CD14-positive monocyte (primary cell): ENCODE results near the gene MDK. TPM values are rescaled to one million over a fixed set of nuclear protein-coding genes. Genes with fewer than 3 reads are reported as not detected.
A peak's percentile ranks its signal among the peaks of the same experiment; 100 is the strongest.

Experiments used
- DNase-seq, 3 donors: peaks; one replicate each; pipeline ENCODE4 v3.0.0-alpha.2; 2011 to 2022
- H2AFZ ChIP-seq: 2 replicates; pipeline ENCODE4 v1.6.0; 2012; ENCODE audit warnings: mild to moderate bottlenecking, low read depth, low read length, inconsistent platforms; ENCODE audit not compliant: insufficient read depth, poor library complexity, severe bottlenecking
- H3K27ac ChIP-seq, 2 donors: 1 replicate in 1 of 2; 2 replicates in 1 of 2; pipeline ENCODE4 v1.5.1; 2012 to 2013; ENCODE audit warnings: low read length in 2 of 2, control low read depth in 1 of 2, inconsistent platforms in 1 of 2, low read depth in 1 of 2, mild to moderate bottlenecking in 1 of 2
- H3K27me3 ChIP-seq, 2 donors: one replicate each; pipeline versions ENCODE4 v1.6.0 to v1.6.1; 2011 to 2013; ENCODE audit warnings: low read length in 2 of 2; ENCODE audit not compliant: control insufficient read depth in 2 of 2, insufficient read depth in 2 of 2
- H3K36me3 ChIP-seq, 2 donors: replicated peaks in 1 of 2; 1 replicate in 1 of 2; 2 replicates in 1 of 2; pipeline versions ENCODE4 v1.5.1 to v1.6.1; 2012 to 2013; ENCODE audit warnings: low read length in 2 of 2, control low read depth in 1 of 2, inconsistent platforms in 1 of 2, mild to moderate bottlenecking in 1 of 2; ENCODE audit not compliant: insufficient read depth in 2 of 2, control insufficient read depth in 1 of 2
- H3K4me1 ChIP-seq, 2 donors: 1 replicate in 1 of 2; 2 replicates in 1 of 2; pipeline versions ENCODE4 v1.5.1 to v1.6.1; 2012 to 2013; ENCODE audit warnings: low read length in 2 of 2, control low read depth in 1 of 2, inconsistent platforms in 1 of 2, mild to moderate bottlenecking in 1 of 2, moderate library complexity in 1 of 2; ENCODE audit not compliant: insufficient read depth in 2 of 2, control insufficient read depth in 1 of 2
- H3K4me2 ChIP-seq: replicated peaks from 2 replicates; pipeline ENCODE3; 2012; ENCODE audit warnings: low read length, moderate library complexity, mild to moderate bottlenecking; ENCODE audit not compliant: poor library complexity, severe bottlenecking; ENCODE audit errors: extremely low read depth
- H3K4me3 ChIP-seq, 3 experiments: fragments of 200-600 bp in 1 of 3; sonication (generic) in 1 of 3; replicated peaks in 1 of 3; 1 replicate in 2 of 3; 2 replicates in 1 of 3; pipeline ENCODE4 v1.5.1; 2011 to 2013; ENCODE audit warnings: low read length in 3 of 3, mild to moderate bottlenecking in 3 of 3, control low read depth in 2 of 3, low read depth in 2 of 3, inconsistent platforms in 1 of 3, moderate library complexity in 1 of 3
- H3K79me2 ChIP-seq: 2 replicates; pipeline ENCODE4 v1.6.0; 2012; ENCODE audit warnings: mild to moderate bottlenecking, control low read depth, inconsistent platforms, low read length, moderate library complexity; ENCODE audit not compliant: insufficient read depth
- H3K9ac ChIP-seq: 2 replicates; pipeline ENCODE4 v1.6.0; 2017; ENCODE audit warnings: low read length, mild to moderate bottlenecking; ENCODE audit not compliant: insufficient read depth, poor library complexity, severe bottlenecking
- H3K9me3 ChIP-seq, 2 donors: replicated peaks in 1 of 2; 1 replicate in 1 of 2; 2 replicates in 1 of 2; pipeline versions ENCODE4 v1.5.1 to v1.6.1; 2012 to 2013; ENCODE audit warnings: low read length in 2 of 2, control low read depth in 1 of 2; ENCODE audit not compliant: control insufficient read depth in 1 of 2, insufficient read depth in 1 of 2
- H4K20me1 ChIP-seq: 2 replicates; pipeline ENCODE4 v1.6.0; 2012; ENCODE audit warnings: mild to moderate bottlenecking, low read length, control low read depth, moderate library complexity; ENCODE audit not compliant: insufficient read depth
- H3K27ac Mint-ChIP-seq, 7 donors: one replicate each; pipeline ENCODE4 v1.8.0; 2020; ENCODE audit warnings: mild to moderate bottlenecking in 7 of 7, mixed read lengths in 7 of 7, moderate library complexity in 6 of 7, inconsistent platforms in 2 of 7
- H3K27me3 Mint-ChIP-seq, 3 donors: one replicate each; pipeline ENCODE4 v1.8.0; 2021 to 2022; ENCODE audit warnings: low read depth in 3 of 3, mild to moderate bottlenecking in 3 of 3, mixed read lengths in 3 of 3, moderate library complexity in 3 of 3, inconsistent platforms in 1 of 3
- H3K36me3 Mint-ChIP-seq, 2 donors: one replicate each; pipeline ENCODE4 v1.8.0; 2020; ENCODE audit warnings: mixed read lengths in 2 of 2, inconsistent platforms in 1 of 2, mild to moderate bottlenecking in 1 of 2
- H3K4me1 Mint-ChIP-seq: one replicate; pipeline ENCODE4 v1.8.0; 2020; ENCODE audit warnings: mild to moderate bottlenecking, mixed read lengths
- H3K4me3 Mint-ChIP-seq, 2 donors: one replicate each; pipeline ENCODE4 v1.8.0; 2020; ENCODE audit warnings: mild to moderate bottlenecking in 2 of 2, mixed read lengths in 2 of 2, moderate library complexity in 1 of 2
- H3K9me3 Mint-ChIP-seq, 7 donors: one replicate each; pipeline ENCODE4 v1.8.0; 2020 to 2022; ENCODE audit warnings: mixed read lengths in 7 of 7, mild to moderate bottlenecking in 6 of 7, moderate library complexity in 6 of 7, inconsistent platforms in 2 of 7
- WGBS: methylation state at CpG from one replicate; pipeline ENCODE4 v1.1.5; 2013; ENCODE audit warnings: missing lambda C conversion rate; ENCODE audit not compliant: insufficient coverage; 5-methylcytosine and 5-hydroxymethylcytosine counted together
- intact Hi-C, 2 donors: fragments of 100-400 bp; cut with micrococcal nuclease; formaldehyde crosslinking; loops; one replicate each; pipeline versions ENCODE4 v1.15.0 to v1.15.1; 2023
- polyA plus RNA-seq, 3 donors: library from polyadenylated mRNA; depleted of rRNA in 1 of 3; unstranded in 2 of 3; stranded (reverse) in 1 of 3; fragments of 300-500 nt in 2 of 3; fragments of >200 nt in 1 of 3; fragmentation: Illumina TruSeq in 2 of 3; gene quantifications; 1 replicate in 2 of 3; 2 replicates in 1 of 3; pipeline ENCODE4 v1.2.3, GENCODE V29; 2012 to 2021
- TF ChIP-seq, protein P1 (sequence below): fragments of 200-600 bp; IDR thresholded peaks from one replicate; pipeline ENCODE4 v1.8.0; 2022; ENCODE audit warnings: antibody characterized with exemption, mild to moderate bottlenecking

Gene MDK
- polyA plus RNA-seq, 3 donors, result 2.8 TPM; not detected in 2

DNA sequence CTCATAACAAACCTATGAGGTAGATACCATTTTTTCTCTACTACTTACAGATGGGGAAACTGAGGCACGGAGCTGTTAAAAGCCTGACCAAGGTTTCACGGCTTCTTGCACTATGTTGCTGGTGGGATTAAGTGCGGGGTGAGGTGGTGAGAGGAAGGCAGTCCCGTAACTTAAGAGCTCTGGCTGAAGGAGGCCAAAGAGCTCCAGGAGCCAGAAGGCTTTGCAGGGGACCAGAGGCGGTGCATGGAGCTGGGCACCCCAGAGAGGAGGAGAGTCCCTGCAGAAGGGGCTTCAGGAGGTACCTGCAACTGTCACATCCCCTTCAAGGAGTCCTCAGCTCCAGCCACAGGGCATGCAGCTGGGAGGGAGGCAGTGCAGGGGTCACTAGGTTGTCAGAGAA, 6.0 kb downstream of the MDK start:
- TF ChIP-seq, protein P1, sequence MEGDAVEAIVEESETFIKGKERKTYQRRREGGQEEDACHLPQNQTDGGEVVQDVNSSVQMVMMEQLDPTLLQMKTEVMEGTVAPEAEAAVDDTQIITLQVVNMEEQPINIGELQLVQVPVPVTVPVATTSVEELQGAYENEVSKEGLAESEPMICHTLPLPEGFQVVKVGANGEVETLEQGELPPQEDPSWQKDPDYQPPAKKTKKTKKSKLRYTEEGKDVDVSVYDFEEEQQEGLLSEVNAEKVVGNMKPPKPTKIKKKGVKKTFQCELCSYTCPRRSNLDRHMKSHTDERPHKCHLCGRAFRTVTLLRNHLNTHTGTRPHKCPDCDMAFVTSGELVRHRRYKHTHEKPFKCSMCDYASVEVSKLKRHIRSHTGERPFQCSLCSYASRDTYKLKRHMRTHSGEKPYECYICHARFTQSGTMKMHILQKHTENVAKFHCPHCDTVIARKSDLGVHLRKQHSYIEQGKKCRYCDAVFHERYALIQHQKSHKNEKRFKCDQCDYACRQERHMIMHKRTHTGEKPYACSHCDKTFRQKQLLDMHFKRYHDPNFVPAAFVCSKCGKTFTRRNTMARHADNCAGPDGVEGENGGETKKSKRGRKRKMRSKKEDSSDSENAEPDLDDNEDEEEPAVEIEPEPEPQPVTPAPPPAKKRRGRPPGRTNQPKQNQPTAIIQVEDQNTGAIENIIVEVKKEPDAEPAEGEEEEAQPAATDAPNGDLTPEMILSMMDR, result no peak
- Mint-ChIP-seq H3K27me3 (peaks cover 62 to 90% (median 69%) of the 10 kb centered on the region in 3 donors), H3K9me3 (peaks cover 0 to 15% (median 4%) of the 10 kb centered on the region in 7 donors), H3K4me3 (peak overlapping the region in 1 of 2 donors; percentile 69), H3K27ac (no peak overlapping the region), H3K36me3 (no peaks in the 10 kb centered on the region), H3K4me1 (peaks cover 33% of the 10 kb centered on the region)
- H4K20me1 ChIP-seq, result peaks cover 44% of the 10 kb centered on the region
- H2AFZ ChIP-seq, result peak overlapping the region; percentile 46
- 100% methylated on average over 3 of the region's 5 CpGs for whole genome bisulfite sequencing
- intact Hi-C loops, result loop anchor here (10.0 kb wide), 2 partner anchors 147 to 227 kb away; partner anchors contain the start of genes ATG13 (in 1 of the 2) and HARBI1 (in 1 of the 2)
- no peak overlapping the region for H3K4me3 ChIP-seq
- H3K4me2 ChIP-seq, result no peak overlapping the region
- no peak overlapping the region for H3K27ac ChIP-seq
- H3K9ac ChIP-seq, result no peak overlapping the region
- peaks cover 45 to 61% of the 10 kb centered on the region in 2 donors for H3K27me3 ChIP-seq
- no peaks in the 10 kb centered on the region for H3K79me2 ChIP-seq
- H3K36me3 ChIP-seq, result no peaks in the 10 kb centered on the region
- H3K4me1 ChIP-seq, result peaks cover 23 to 48% of the 10 kb centered on the region in 2 donors
- H3K9me3 ChIP-seq, result peaks cover 3 to 23% of the 10 kb centered on the region in 2 donors
- DNase-seq, result no peak

DNA sequence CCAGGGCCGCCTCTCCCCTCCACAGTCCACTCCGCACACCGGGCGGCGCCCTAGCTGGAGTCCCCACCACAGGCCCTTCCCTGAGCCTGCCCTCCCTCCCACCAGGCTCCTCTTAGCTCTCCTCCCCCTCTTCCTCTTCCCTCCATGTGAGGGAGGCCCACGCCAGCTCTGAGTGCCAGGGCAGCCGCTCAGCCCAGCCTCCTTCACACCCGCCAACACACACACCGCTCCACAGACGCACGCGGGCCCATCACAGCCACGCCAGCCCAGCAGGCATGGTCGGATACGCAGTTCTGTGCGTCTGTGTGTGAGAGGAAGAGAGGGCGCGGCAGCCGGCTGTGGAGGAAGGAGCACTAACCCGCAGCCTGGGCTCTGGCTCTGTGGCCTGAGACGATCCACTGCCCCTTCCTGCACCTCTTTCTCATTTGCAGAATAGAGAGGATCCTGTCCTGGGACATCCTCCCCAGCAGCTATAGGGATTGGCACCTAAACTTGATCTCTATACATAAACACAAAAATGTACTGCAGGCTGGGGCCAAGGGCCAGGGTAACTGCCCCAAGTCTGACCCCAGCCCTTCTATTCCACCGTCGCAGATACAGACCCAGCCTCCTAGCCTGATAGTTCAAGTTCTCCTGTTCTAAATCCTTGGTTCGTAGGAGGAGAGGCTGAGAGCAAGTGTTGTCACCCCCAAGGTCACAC, 6.6 kb downstream of the MDK start:
- H3K27ac ChIP-seq, result no peak overlapping the region
- peaks cover 38% of the 10 kb centered on the region for H3K4me1 Mint-ChIP-seq
- H3K4me2 ChIP-seq, result no peak overlapping the region
- H3K4me1 ChIP-seq, result peaks cover 29 to 53% of the 10 kb centered on the region in 2 donors
- WGBS, result 4% methylated on average over 9 of the region's 24 CpGs
- peaks cover 44% of the 10 kb centered on the region for H4K20me1 ChIP-seq
- no peaks in the 10 kb centered on the region for H3K79me2 ChIP-seq
- intact Hi-C loops, result loop anchor here (2.0 to 10.0 kb wide), 3 partner anchors 147 to 227 kb away; partner anchors contain the start of genes ATG13 (in 1 of the 2) and HARBI1 (in 1 of the 2)
- peaks cover 63 to 90% (median 69%) of the 10 kb centered on the region in 3 donors for H3K27me3 Mint-ChIP-seq
- TF ChIP-seq, protein P1, result no peak
- H3K4me3 Mint-ChIP-seq, result peak overlapping the region in 1 of 2 donors; percentile 86
- peaks cover 0 to 2% of the 10 kb centered on the region in 2 donors for H3K36me3 Mint-ChIP-seq
- H3K9me3 Mint-ChIP-seq, result peaks cover 0 to 18% (median 6%) of the 10 kb centered on the region in 7 donors
- no peak for DNase-seq
- no peak overlapping the region for H3K9ac ChIP-seq
- peaks cover 3 to 21% of the 10 kb centered on the region in 2 donors for H3K9me3 ChIP-seq
- H3K36me3 ChIP-seq, result no peaks in the 10 kb centered on the region
- no peak overlapping the region for H3K4me3 ChIP-seq
- H3K27ac Mint-ChIP-seq, result peak overlapping the region in 2 of 7 donors; percentile 29 to 62
- H3K27me3 ChIP-seq, result peaks cover 39 to 61% of the 10 kb centered on the region in 2 donors
- peak overlapping the region; percentile 46 for H2AFZ ChIP-seq
